LNCAP (cell line): ENCODE measurements around the gene MYLK.

Experiments
- TF ChIP-seq, protein P1 (sequence below): fragments of 450-650 bp; IDR thresholded peaks from 2 replicates; pipeline ENCODE4 v1.5.1; 2017; ENCODE audit warnings: mild to moderate bottlenecking

MYLK gene

DNA sequence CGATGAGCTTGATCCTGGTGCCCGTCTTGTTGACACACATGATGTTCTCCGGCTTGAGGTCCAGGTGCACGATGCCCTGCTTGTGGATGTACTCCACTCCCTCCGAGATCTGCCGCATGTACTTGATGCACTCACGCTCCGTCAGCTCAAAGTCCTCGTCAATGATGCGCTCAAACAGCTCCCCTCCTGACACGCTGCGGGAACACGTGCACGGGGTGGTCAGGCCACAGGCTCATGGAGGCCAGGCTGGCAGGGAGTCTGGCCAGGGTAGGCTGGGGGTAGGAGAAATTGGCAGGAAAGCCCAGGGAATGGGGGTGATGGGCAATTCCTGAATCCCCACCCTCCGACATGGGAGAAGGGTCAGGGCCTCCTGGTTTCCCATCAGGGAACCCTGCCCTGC lies 243.8 kb downstream of the MYLK start:
- TF ChIP-seq, protein P1, sequence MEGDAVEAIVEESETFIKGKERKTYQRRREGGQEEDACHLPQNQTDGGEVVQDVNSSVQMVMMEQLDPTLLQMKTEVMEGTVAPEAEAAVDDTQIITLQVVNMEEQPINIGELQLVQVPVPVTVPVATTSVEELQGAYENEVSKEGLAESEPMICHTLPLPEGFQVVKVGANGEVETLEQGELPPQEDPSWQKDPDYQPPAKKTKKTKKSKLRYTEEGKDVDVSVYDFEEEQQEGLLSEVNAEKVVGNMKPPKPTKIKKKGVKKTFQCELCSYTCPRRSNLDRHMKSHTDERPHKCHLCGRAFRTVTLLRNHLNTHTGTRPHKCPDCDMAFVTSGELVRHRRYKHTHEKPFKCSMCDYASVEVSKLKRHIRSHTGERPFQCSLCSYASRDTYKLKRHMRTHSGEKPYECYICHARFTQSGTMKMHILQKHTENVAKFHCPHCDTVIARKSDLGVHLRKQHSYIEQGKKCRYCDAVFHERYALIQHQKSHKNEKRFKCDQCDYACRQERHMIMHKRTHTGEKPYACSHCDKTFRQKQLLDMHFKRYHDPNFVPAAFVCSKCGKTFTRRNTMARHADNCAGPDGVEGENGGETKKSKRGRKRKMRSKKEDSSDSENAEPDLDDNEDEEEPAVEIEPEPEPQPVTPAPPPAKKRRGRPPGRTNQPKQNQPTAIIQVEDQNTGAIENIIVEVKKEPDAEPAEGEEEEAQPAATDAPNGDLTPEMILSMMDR = no peak

DNA sequence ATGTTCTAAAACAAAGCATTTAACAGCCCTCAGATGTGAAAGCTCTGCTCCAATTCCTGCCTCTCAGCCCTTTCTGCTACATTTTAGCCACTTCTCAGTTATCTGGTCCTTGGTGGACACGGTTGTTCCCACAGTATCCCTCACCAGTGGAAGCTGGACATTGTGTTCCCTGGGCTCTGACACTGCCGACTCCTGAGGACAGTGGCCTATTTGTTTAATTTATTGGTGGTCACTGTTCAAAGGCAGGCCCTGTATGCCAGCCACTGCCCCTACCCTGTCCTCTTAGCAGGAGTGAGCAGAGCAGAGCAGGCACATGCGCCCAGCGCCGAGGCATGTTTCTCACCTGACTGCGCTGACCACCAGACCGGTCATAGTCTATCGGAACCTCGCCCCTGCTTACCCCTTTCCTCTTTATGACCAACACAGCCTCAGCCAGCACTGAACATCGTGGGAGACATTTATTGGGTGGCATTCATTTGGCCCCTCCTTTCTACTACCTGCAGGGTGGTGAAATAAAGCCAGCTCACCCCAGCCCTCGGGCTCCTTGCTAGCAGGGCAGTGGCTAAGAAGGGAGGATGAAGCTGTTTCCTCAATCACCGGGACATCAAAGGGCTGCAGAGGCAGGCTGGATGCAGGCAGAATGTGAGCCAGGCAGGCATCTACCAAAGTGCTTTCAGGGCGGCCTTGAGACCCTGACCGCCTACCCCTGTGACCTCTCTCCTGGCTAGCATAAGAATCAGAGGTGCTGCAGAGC lies 245.0 kb downstream of the MYLK start:
- TF ChIP-seq, protein P1 = no peak

- TF ChIP-seq, protein P1 = no peak
Measured at GRCh38 chr3:123637841-123638240, 246.3 kb downstream of the MYLK start.

- TF ChIP-seq, protein P1 = no peak
Measured at GRCh38 chr3:123637131-123637530, 247.0 kb downstream of the MYLK start.

DNA sequence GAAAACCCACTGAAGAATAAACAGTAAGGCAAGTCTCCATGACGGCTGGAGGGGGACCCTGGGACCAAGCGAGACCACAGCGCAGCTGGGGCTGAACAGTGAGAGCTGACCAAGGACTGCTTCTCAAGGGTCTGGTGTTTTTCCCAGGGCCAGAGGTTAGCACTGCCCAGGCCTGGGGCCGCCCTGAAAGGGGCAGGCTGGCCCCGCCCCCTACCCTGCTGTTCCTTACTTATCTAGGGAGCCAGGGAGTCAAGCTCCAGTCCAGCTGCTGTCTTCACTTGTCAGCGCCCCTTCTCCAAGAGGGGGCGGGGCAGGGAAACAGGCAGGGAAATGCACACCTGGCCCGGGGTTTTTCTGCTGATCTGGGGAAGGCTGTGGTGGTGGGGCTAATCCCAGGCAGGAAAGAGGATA lies 247.7 kb downstream of the MYLK start:
- TF ChIP-seq, protein P1 = no peak

DNA sequence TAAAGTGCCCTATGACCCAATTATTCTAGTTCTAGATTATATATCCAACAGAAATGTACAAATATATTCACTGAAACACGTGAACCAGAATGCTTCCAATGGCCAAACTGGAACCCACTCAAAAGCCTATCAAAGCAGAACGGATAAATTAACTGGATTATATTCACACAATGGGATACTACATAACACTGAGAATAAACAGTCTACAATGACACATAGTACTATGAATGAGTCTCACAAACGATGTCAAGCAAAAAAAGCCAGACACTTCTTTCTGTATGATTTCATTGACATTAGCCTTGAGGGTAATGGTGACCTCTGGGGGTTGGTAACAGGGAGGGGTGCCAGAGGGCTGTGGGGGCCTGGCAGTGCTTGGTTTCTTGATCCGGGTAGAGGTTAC lies 248.4 kb downstream of the MYLK start:
- TF ChIP-seq, protein P1 = no peak

DNA sequence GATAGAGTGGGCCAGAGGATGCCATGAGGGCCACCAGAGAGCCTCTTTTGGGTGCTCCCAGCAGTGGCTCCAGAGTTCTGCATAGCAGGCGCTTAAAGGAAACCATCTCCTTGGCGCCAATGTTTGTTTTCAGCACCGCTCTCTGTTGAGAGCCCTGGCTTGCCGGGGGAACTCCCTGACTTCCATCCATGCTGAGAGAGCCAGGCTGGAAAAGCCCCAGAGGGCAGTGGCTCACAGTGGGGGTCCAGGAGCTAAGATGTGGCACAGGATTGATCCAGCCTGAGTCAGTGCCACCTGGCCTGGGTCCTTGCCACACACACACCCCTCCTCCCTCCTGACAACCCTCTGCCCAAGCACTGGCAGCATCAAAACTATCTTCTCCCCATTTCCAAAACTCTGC lies 248.9 kb downstream of the MYLK start:
- TF ChIP-seq, protein P1 = no peak
